Hepatocyte (in vitro differentiated cells): ENCODE results near the gene XRCC1.

Source experiments
- CTCF ChIP-seq: fragments of 200-600 bp; sonication (generic); IDR thresholded peaks from 2 replicates; pipeline ENCODE4 v1.5.1; 2016; ENCODE audit warnings: antibody characterized with exemption, mild to moderate bottlenecking; ENCODE audit not compliant: poor library complexity
- EZH2 ChIP-seq: fragments of 200-600 bp; sonication (generic); IDR thresholded peaks from 2 replicates; pipeline ENCODE4 v1.6.1; 2016; ENCODE audit warnings: antibody characterized with exemption, mild to moderate bottlenecking, borderline replicate concordance
- EZH2phosphoT487 ChIP-seq: fragments of 200-600 bp; sonication (generic); IDR thresholded peaks from one replicate; pipeline ENCODE4 v1.6.1; 2018; ENCODE audit warnings: antibody characterized with exemption, mild to moderate bottlenecking, low read depth, moderate library complexity; ENCODE audit not compliant: unreplicated experiment, severe bottlenecking

GRCh38 chr19:43572171-43572588 lies 3.1 kb downstream of the XRCC1 start:
- TF ChIP-seq EZH2 = no peak
- no peak for TF ChIP-seq CTCF
- TF ChIP-seq EZH2phosphoT487 = no peak
